Common myeloid progenitor, CD34-positive (primary cell): Measurements from ENCODE around the gene GUCY2F.

ENCODE experiments used
- CTCF ChIA-PET: fragments of 350-600 bp; sonication (Branson Sonifier 250); formaldehyde crosslinking; loops from one replicate; lab custom pipeline; 2021; ENCODE audit warnings: antibody characterized with exemption; lab: Charles Lee
- POLR2A ChIA-PET: fragments of 350-600 bp; sonication (Branson Sonifier 250); formaldehyde crosslinking; loops from one replicate; lab custom pipeline; 2021; ENCODE audit warnings: antibody characterized with exemption; lab: Charles Lee
- DNase-seq, 3 donors: peaks; one replicate each; pipeline versions ENCODE4 v3.0.0 to v3.0.0-alpha.2; 2013
- H3K27ac ChIP-seq, 2 experiments: 1 replicate in 1 of 2; 2 replicates in 1 of 2; pipeline ENCODE4 v1.7.0; 2013; ENCODE audit warnings: inconsistent platforms in 2 of 2, low read length in 2 of 2, mild to moderate bottlenecking in 2 of 2, low read depth in 1 of 2, moderate library complexity in 1 of 2; ENCODE audit not compliant: severe bottlenecking in 2 of 2, insufficient read depth in 1 of 2, poor library complexity in 1 of 2
- H3K27me3 ChIP-seq, 5 experiments: replicated peaks in 2 of 5; 1 replicate in 3 of 5; 2 replicates in 2 of 5; pipeline versions ENCODE4 v1.6.1 to v1.7.0; 2013; ENCODE audit warnings: low read length in 4 of 5, mild to moderate bottlenecking in 2 of 5, moderate library complexity in 2 of 5, inconsistent platforms in 1 of 5; ENCODE audit not compliant: insufficient read depth in 5 of 5, control insufficient read depth in 4 of 5
- H3K36me3 ChIP-seq, 4 experiments: 1 replicate in 2 of 4; 2 replicates in 2 of 4; pipeline versions ENCODE4 v1.6.1 to v1.7.0; 2013; ENCODE audit warnings: low read length in 3 of 4, control low read depth in 1 of 4, mild to moderate bottlenecking in 1 of 4; ENCODE audit not compliant: control insufficient read depth in 4 of 4, insufficient read depth in 4 of 4
- H3K4me1 ChIP-seq, 4 experiments: 1 replicate in 3 of 4; 2 replicates in 1 of 4; pipeline versions ENCODE4 v1.6.1 to v1.7.1; 2013; ENCODE audit warnings: low read length in 3 of 4, mild to moderate bottlenecking in 3 of 4, control low read depth in 1 of 4, inconsistent platforms in 1 of 4, moderate library complexity in 1 of 4; ENCODE audit not compliant: control insufficient read depth in 4 of 4, insufficient read depth in 4 of 4; ENCODE audit errors: control extremely low read depth in 1 of 4
- H3K4me3 ChIP-seq, 7 experiments: 1 replicate in 4 of 7; 2 replicates in 3 of 7; pipeline versions ENCODE4 v1.5.1 to v1.7.0; 2013; ENCODE audit warnings: mild to moderate bottlenecking in 7 of 7, low read length in 6 of 7, moderate library complexity in 6 of 7, inconsistent platforms in 2 of 7, low read depth in 2 of 7, control low read depth in 1 of 7; ENCODE audit not compliant: insufficient read depth in 4 of 7, control insufficient read depth in 1 of 7; ENCODE audit errors: extremely low read depth in 1 of 7
- H3K9me3 ChIP-seq, 5 experiments: 1 replicate in 4 of 5; 2 replicates in 1 of 5; pipeline versions ENCODE4 v1.6.1 to v1.7.1; 2013; ENCODE audit warnings: low read length in 4 of 5, mild to moderate bottlenecking in 2 of 5, inconsistent platforms in 1 of 5, low read depth in 1 of 5, moderate library complexity in 1 of 5; ENCODE audit not compliant: control insufficient read depth in 4 of 5, insufficient read depth in 2 of 5; ENCODE audit errors: control extremely low read depth in 1 of 5
- WGBS: methylation state at CpG from one replicate; pipeline ENCODE4 v1.1.5; 2013; ENCODE audit not compliant: insufficient coverage; 5-methylcytosine and 5-hydroxymethylcytosine counted together

Gene GUCY2F

GRCh38 chrX:109463784-109464183 lies 18.1 kb downstream of the GUCY2F start:
- POLR2A ChIA-PET = no interaction called here
- Histone ChIP-seq H3K27me3 (peaks cover 0 to 5% (median 0%) of the 10 kb centered on the region in 5 experiments), H3K27ac (no peak overlapping the region), H3K9me3 (no peaks in the 10 kb centered on the region), H3K36me3 (no peaks in the 10 kb centered on the region), H3K4me3 (no peak overlapping the region), H3K4me1 (no peaks in the 10 kb centered on the region)
- DNase-seq = no peak
- WGBS = 58% methylated on average over 1 of the region's 2 CpGs
- CTCF ChIA-PET = no interaction called here

GRCh38 chrX:109448282-109448938 lies 33.5 kb downstream of the GUCY2F start:
- peaks cover 0 to 2% (median 0%) of the 10 kb centered on the region in 5 experiments for H3K27me3 ChIP-seq
- POLR2A ChIA-PET = no interaction called here
- WGBS = 60% methylated on average over 1 of the region's 3 CpGs

GRCh38 chrX:109441266-109441665 lies 40.6 kb downstream of the GUCY2F start:
- POLR2A ChIA-PET = no interaction called here
- Histone ChIP-seq H3K27me3 (no peaks in the 10 kb centered on the region), H3K9me3 (no peaks in the 10 kb centered on the region), H3K36me3 (no peaks in the 10 kb centered on the region), H3K27ac (no peak overlapping the region), H3K4me1 (no peaks in the 10 kb centered on the region), H3K4me3 (no peak overlapping the region)
- CTCF ChIA-PET = no interaction called here
- no peak for DNase-seq
- WGBS = no CpG with 5 or more reads among the region's 2 CpGs

More at GRCh38 chrX:109448282-109448938, 33.5 kb downstream of the GUCY2F start:
- CTCF ChIA-PET = no interaction called here
- H3K27ac ChIP-seq = no peak overlapping the region
- no peaks in the 10 kb centered on the region for H3K36me3 ChIP-seq
- no peak overlapping the region for H3K4me3 ChIP-seq
- no peaks in the 10 kb centered on the region for H3K4me1 ChIP-seq
- DNase-seq = no peak
- H3K9me3 ChIP-seq = no peaks in the 10 kb centered on the region

GRCh38 chrX:109440475-109440874 lies 41.4 kb downstream of the GUCY2F start:
- ChIA-PET CTCF (no interaction called here), POLR2A (no interaction called here)
- Histone ChIP-seq H3K27me3 (no peaks in the 10 kb centered on the region), H3K36me3 (no peaks in the 10 kb centered on the region), H3K4me3 (no peak overlapping the region), H3K4me1 (no peaks in the 10 kb centered on the region), H3K27ac (no peak overlapping the region), H3K9me3 (no peaks in the 10 kb centered on the region)
- no peak for DNase-seq

GRCh38 chrX:109409181-109409580 lies 72.7 kb downstream of the GUCY2F start:
- H3K4me3 ChIP-seq = no peak overlapping the region
- WGBS = 83% methylated on average over 1 of the region's 2 CpGs
- peaks cover 0 to 4% (median 0%) of the 10 kb centered on the region in 5 experiments for H3K27me3 ChIP-seq
- no peak overlapping the region for H3K27ac ChIP-seq
- CTCF ChIA-PET = no interaction called here
- H3K9me3 ChIP-seq = no peaks in the 10 kb centered on the region
- no peaks in the 10 kb centered on the region for H3K36me3 ChIP-seq
- no peak for DNase-seq
- H3K4me1 ChIP-seq = no peaks in the 10 kb centered on the region
- POLR2A ChIA-PET = no interaction called here

- Histone ChIP-seq H3K36me3 (no peaks in the 10 kb centered on the region), H3K9me3 (no peaks in the 10 kb centered on the region), H3K27me3 (peaks cover 0 to 4% (median 0%) of the 10 kb centered on the region in 5 experiments), H3K27ac (no peak overlapping the region), H3K4me3 (no peak overlapping the region), H3K4me1 (no peaks in the 10 kb centered on the region)
- ChIA-PET POLR2A (no interaction called here), CTCF (no interaction called here)
- WGBS = 69% methylated on average over 4 of the region's 4 CpGs
- DNase-seq = no peak
These were observed 78.0 kb downstream of the GUCY2F start for GRCh38 chrX:109403922-109404321.

GRCh38 chrX:109399831-109400230 lies 82.1 kb downstream of the GUCY2F start:
- no peak overlapping the region for H3K4me3 ChIP-seq
- DNase-seq = no peak
- 82% methylated on average over 3 of the region's 3 CpGs for WGBS
- no peaks in the 10 kb centered on the region for H3K4me1 ChIP-seq
- H3K36me3 ChIP-seq = no peaks in the 10 kb centered on the region
- H3K9me3 ChIP-seq = no peaks in the 10 kb centered on the region
- H3K27ac ChIP-seq = no peak overlapping the region
- CTCF ChIA-PET = no interaction called here
- H3K27me3 ChIP-seq = peaks cover 0 to 11% (median 0%) of the 10 kb centered on the region in 5 experiments
- POLR2A ChIA-PET = no interaction called here
